Ovary (tissue), 9 donors: Measurements from ENCODE around the gene RABL6. TPM values are rescaled to one million over a fixed set of nuclear protein-coding genes. Genes with fewer than 3 reads are reported as not detected.
"Not testable (repeated sequence)": the region's sequence is repeated elsewhere in the genome, so short reads cannot be mapped to it uniquely, and the experiment has no call there.

ENCODE experiments used
- DNase-seq, 5 donors: peaks; one replicate each; pipeline ENCODE4 v3.0.0-alpha.2; 2019 to 2020
- H3K27ac ChIP-seq, 2 donors: fragments of 200-600 bp; one replicate each; pipeline versions ENCODE4 v1.5.1 to v1.8.0; 2019 to 2022
- H3K27me3 ChIP-seq: fragments of 200-600 bp; one replicate; pipeline ENCODE4 v1.8.0; 2022
- H3K36me3 ChIP-seq: fragments of 200-600 bp; sonication (generic); one replicate; pipeline ENCODE4 v1.5.1; 2019
- H3K4me1 ChIP-seq: one replicate; pipeline ENCODE4 v1.8.1; 2013; ENCODE audit warnings: mild to moderate bottlenecking, moderate library complexity; ENCODE audit not compliant: insufficient read depth
- H3K4me3 ChIP-seq: fragments of 200-600 bp; sonication (generic); one replicate; pipeline ENCODE4 v1.5.1; 2017
- H3K9me3 ChIP-seq, 2 donors: fragments of 200-600 bp in 1 of 2; sonication (generic) in 1 of 2; one replicate each; pipeline versions ENCODE4 v1.5.1 to v1.8.1; 2013 to 2019; ENCODE audit warnings: mild to moderate bottlenecking in 1 of 2, moderate library complexity in 1 of 2
- EP300 ChIP-seq: sonication (generic); formaldehyde crosslinking; IDR thresholded peaks from one replicate; pipeline ENCODE4 v1.6.1; 2017; ENCODE audit warnings: antibody characterized with exemption
- POLR2A ChIP-seq: fragments of 450-650 bp; IDR thresholded peaks from one replicate; pipeline ENCODE4 v1.6.1; 2017; ENCODE audit warnings: antibody characterized with exemption, mild to moderate bottlenecking, moderate library complexity
- WGBS, 3 donors: extraction: QIAGEN DNeasy Blood & Tissue Kit in 1 of 3; methylation state at CpG; one replicate each; pipeline versions ENCODE4 v1.1.5 to v1.1.7; 2013 to 2017; 5-methylcytosine and 5-hydroxymethylcytosine counted together
- intact Hi-C, 4 donors: fragments of 100-400 bp; cut with DNase I; formaldehyde crosslinking; loops; one replicate each; pipeline versions ENCODE4 v1.11.0 to v1.15.1; 2022 to 2023
- polyA plus RNA-seq, 2 donors: library from polyadenylated mRNA; stranded (reverse); fragments of 200-250 nt in 1 of 2; fragments of 350-450 nt in 1 of 2; fragmentation: Illumina TruSeq in 1 of 2; extraction: RNeasy Lipid Tissue Mini Kit (QIAGEN cat#74804) in 1 of 2; gene quantifications; one replicate each; pipeline ENCODE4 v1.2.3, GENCODE V29; 2013 to 2014
- total RNA-seq, 7 donors: library from RNA; depleted of rRNA in 2 of 7; stranded (reverse); fragments of >200 nt in 2 of 7; fragmentation: NEBNext Ultra II Directional in 3 of 7; extraction: Animal tissue kit (Norgen Biotek cat#: 25700) in 3 of 7; gene quantifications; one replicate each; pipeline versions ENCODE4 v1.1.0 to v1.2.4, GENCODE V29; 2016 to 2023
- TF ChIP-seq, protein P1 (sequence below), 3 donors: fragments of 450-650 bp in 2 of 3; fragments of 200-600 bp in 1 of 3; IDR thresholded peaks; one replicate each; pipeline versions ENCODE4 v1.5.1 to v1.8.0; 2016 to 2022; ENCODE audit warnings: antibody characterized with exemption in 3 of 3, mild to moderate bottlenecking in 1 of 3
- donor health status: DM: no; HTN: no; CAD: no; lungs with moderate emphysema.
- donor health status: DM: no; HTN: no; CAD: no.
- donor health status: Bipolar disorder and iron deficiency.
- donor health status: DM: yes; HTN: yes; CAD: no.
- donor health status: DM: no; HTN: no; CAD: no.
- donor health status: DM: yes; HTN: yes; CAD: no.

Gene RABL6
- total and polyA plus RNA-seq, 9 donors, result 22.6 to 65.4 (median 49.4) TPM

DNA sequence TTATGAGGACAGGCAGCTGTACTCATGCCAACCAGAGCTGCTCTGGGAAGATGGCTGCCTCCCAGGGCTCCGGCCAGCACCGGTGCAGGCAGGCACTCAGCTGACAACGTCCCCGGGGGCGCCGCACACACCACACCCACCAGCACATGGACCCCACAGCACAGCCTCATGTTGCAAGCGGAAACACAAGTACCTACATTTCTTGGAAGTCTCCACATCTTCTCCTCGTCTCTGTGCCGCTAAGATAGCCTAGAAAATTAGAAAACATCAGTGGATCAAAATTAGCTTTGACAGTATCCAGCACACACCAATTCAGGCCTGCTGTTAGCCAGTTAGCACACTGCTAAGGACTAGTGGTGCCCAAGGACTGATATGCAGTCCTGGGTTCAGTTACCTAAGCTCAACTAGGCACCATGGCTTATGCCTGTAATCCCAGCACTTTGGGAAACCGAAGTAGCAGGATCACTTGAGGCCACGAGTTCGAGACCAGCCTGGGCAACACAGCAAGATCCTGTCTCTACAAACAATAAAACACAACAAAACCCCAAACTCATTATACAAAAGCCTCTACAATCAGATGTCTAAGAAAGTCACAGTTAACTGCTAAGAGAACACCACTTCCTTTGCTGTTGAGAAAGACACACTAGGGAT is 56.0 kb downstream of the RABL6 start:
- Histone ChIP-seq H3K4me3 (no peak overlapping the region), H3K36me3 (no peaks in the 10 kb centered on the region), H3K4me1 (peaks cover 8% of the 10 kb centered on the region), H3K27ac (no peak overlapping the region), H3K9me3 (no peaks in the 10 kb centered on the region), H3K27me3 (no peaks in the 10 kb centered on the region)
- no peak for DNase-seq
- 87 to 91% (median 89%) methylated on average over 9 to 12 of the region's 12 CpGs for WGBS, 3 donors
- intact Hi-C loops, result no loop called here
- no peak for TF ChIP-seq POLR2A
- TF ChIP-seq EP300, result no peak
- TF ChIP-seq, protein P1, sequence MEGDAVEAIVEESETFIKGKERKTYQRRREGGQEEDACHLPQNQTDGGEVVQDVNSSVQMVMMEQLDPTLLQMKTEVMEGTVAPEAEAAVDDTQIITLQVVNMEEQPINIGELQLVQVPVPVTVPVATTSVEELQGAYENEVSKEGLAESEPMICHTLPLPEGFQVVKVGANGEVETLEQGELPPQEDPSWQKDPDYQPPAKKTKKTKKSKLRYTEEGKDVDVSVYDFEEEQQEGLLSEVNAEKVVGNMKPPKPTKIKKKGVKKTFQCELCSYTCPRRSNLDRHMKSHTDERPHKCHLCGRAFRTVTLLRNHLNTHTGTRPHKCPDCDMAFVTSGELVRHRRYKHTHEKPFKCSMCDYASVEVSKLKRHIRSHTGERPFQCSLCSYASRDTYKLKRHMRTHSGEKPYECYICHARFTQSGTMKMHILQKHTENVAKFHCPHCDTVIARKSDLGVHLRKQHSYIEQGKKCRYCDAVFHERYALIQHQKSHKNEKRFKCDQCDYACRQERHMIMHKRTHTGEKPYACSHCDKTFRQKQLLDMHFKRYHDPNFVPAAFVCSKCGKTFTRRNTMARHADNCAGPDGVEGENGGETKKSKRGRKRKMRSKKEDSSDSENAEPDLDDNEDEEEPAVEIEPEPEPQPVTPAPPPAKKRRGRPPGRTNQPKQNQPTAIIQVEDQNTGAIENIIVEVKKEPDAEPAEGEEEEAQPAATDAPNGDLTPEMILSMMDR (IDR thresholded peaks at IDR 0.05), result no peak

DNA sequence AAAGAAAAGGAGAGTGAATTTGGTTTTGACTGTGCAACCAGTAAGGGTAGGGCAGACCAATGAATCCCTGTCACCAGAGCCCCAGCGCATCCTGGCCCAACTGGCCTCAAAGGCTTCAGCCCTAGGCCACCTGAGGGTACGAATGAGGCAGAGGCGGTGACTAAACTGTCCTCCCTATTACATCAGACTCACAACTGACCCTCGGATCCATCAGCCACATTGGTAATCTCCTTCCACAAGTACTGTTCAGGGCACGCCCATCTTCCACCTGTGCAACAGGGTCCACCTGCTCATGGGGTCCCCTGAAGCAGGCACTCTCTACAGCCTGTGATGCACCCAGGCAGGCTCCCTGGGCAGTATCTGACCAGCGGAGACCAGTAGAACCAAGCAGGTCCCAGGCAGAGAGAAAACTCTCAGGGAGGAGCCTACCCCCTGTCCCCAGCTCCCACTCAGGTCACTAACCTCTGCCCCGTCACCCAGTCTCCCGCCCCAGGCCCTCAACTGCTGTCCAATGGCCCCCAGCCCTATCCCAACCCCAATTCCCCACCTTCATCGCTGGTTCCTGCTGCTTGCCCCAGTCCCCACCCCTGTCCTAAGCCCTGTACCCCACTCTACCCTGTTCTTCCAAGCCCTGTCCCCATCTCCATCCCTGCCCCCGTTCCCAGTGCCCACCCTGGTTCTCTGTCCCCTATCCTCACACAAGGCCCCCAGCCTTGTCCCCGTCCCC is 57.5 kb downstream of the RABL6 start:
- 56 to 63% (median 60%) methylated on average over 11 of the region's 11 CpGs for WGBS, 3 donors
- H3K36me3 ChIP-seq, result no peaks in the 10 kb centered on the region
- H3K27me3 ChIP-seq, result no peaks in the 10 kb centered on the region
- peaks cover 8% of the 10 kb centered on the region for H3K4me1 ChIP-seq
- TF ChIP-seq EP300 (no peak), POLR2A (no peak)
- TF ChIP-seq, protein P1 (IDR thresholded peaks at IDR 0.05), result no peak
- no peak for DNase-seq
- intact Hi-C loops, result no loop called here
- H3K27ac ChIP-seq, result peak overlapping the region in 1 of 2 donors; percentile 61
- peak overlapping the region; percentile 99 for H3K4me3 ChIP-seq
- no peaks in the 10 kb centered on the region for H3K9me3 ChIP-seq

DNA sequence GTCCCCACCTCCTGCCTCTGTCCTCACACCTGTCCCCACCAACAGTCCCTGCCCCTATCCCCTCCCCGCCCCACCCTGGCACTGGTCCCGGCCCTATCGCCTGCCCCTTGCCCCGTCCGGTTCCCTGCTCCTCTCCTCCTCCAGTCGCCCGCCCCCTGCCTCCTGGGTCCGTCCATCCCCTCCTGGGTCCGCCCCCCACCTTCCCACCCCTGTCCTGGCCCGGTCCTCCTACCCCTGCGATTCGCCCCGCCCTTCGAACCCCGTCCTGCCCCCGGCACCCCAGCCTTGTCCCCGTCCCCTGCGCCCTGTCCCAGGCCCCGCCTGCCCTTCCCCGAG is 58.0 kb downstream of the RABL6 start:
- Histone ChIP-seq H3K9me3 (no peaks in the 10 kb centered on the region), H3K36me3 (no peaks in the 10 kb centered on the region), H3K27me3 (no peaks in the 10 kb centered on the region), H3K4me1 (peaks cover 8% of the 10 kb centered on the region), H3K4me3 (peak overlapping the region; percentile 99), H3K27ac (peak overlapping the region; percentile 61 to 65)
- peak in 4 of 5 donors; percentile 44 to 68 (median 56) for DNase-seq
- TF ChIP-seq, protein P1 (IDR thresholded peaks at IDR 0.05), result no peak
- no peak for TF ChIP-seq EP300
- no peak for TF ChIP-seq POLR2A
- intact Hi-C loops, result loop anchor here in 1 of 4 donors (2.0 kb wide), 1 partner anchor 63 kb away; no protein-coding TSS in a partner anchor
- 0 to 3% (median 3%) methylated on average over 8 to 20 of the region's 20 CpGs for WGBS, 3 donors

DNA sequence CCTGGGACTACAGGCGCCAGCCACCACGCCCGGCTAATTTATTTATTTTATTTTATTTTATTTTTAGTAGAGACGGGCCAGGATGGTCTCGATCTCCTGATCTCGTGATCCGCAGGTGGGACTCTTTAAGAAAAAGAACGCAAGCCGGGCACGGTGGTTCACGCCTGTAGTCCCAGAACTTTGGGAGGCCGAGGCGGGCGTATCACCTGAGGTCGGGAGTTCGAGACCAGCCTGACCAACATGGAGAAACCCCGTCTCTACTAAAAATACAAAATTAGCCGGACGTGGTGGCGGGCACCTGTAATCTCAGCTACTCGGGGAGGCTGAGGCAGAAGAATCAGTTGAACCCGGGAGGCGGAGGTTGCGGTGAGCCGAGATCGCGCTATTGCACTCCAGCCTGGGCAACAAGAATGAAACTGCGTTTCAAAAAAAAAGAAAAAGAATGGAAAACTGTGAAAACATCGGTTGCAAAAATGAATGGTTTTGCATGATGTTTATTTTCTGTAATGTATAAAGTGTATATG is 59.2 kb downstream of the RABL6 start:
- H3K36me3 ChIP-seq, H3K27me3 ChIP-seq, H3K9me3 ChIP-seq, H3K4me1 ChIP-seq: not testable (repeated sequence)
- DNase-seq, result peak in 1 of 5 donors; percentile 34
- Histone ChIP-seq H3K4me3 (peak overlapping the region; percentile 99), H3K27ac (peak overlapping the region in 1 of 2 donors; percentile 65)
- WGBS, 3 donors, result 75 to 82% (median 80%) methylated on average over 29 of the region's 29 CpGs
- intact Hi-C loops, result loop anchor here in 1 of 4 donors (2.0 kb wide), 1 partner anchor 62 kb away; no protein-coding TSS in a partner anchor
